Left lung (tissue), 10 donors: ENCODE results near the gene SMO. TPM values are rescaled to one million over a fixed set of nuclear protein-coding genes. Genes with fewer than 3 reads are reported as not detected.
"Not testable (repeated sequence)": the region's sequence is repeated elsewhere in the genome, so short reads cannot be mapped to it uniquely, and the experiment has no call there.

Source experiments
- ATAC-seq: fragments of 200-7000 bp; cut with Tn5 transposase; one replicate; pipeline ENCODE4 v1.9.1; 2020; ENCODE audit warnings: moderate library complexity
- DNase-seq, 4 donors: peaks; one replicate each; pipeline ENCODE4 v3.0.0-alpha.2; 2013 to 2020
- H3K27ac ChIP-seq, 2 donors: fragments of 200-600 bp; sonication (generic) in 1 of 2; one replicate each; pipeline versions ENCODE4 v1.5.0 to v1.8.0; 2020 to 2021
- H3K27me3 ChIP-seq, 2 donors: fragments of 200-600 bp; sonication (generic) in 1 of 2; one replicate each; pipeline versions ENCODE4 v1.5.0 to v1.8.0; 2020 to 2021
- H3K36me3 ChIP-seq, 2 donors: fragments of 200-600 bp; sonication (generic) in 1 of 2; one replicate each; pipeline versions ENCODE4 v1.5.0 to v1.8.0; 2020 to 2021
- H3K4me1 ChIP-seq, 2 donors: fragments of 200-600 bp; one replicate each; pipeline ENCODE4 v1.8.0; 2021
- H3K4me3 ChIP-seq, 2 donors: fragments of 200-600 bp; sonication (generic) in 1 of 2; one replicate each; pipeline versions ENCODE4 v1.5.0 to v1.8.0; 2020 to 2021; ENCODE audit warnings: mild to moderate bottlenecking in 1 of 2
- H3K9me3 ChIP-seq, 2 donors: fragments of 200-600 bp; sonication (generic) in 1 of 2; one replicate each; pipeline versions ENCODE4 v1.5.0 to v1.8.0; 2020 to 2021
- intact Hi-C, 2 donors: fragments of 100-400 bp; cut with DNase I; formaldehyde crosslinking; loops; one replicate each; pipeline versions ENCODE4 v1.11.2 to v1.14.2; 2022
- polyA plus RNA-seq, 6 donors: library from polyadenylated mRNA; unstranded; fragments of 120-200 nt; gene quantifications; one replicate each; pipeline ENCODE4 v1.2.1, GENCODE V29; 2013; ENCODE audit not compliant: insufficient read length in 6 of 6
- total RNA-seq, 2 donors: library from RNA; stranded (reverse); fragmentation: NEBNext Ultra II Directional; extraction: Animal tissue kit (Norgen Biotek cat#: 25700); gene quantifications; one replicate each; pipeline ENCODE4 v1.2.1, GENCODE V29; 2021
- TF ChIP-seq, protein P1 (sequence below), 2 donors: fragments of 200-600 bp; sonication (generic) in 1 of 2; IDR thresholded peaks; one replicate each; pipeline versions ENCODE4 v1.5.0 to v1.8.0; 2021; ENCODE audit warnings: antibody characterized with exemption in 2 of 2
- donor health status: DM: no; HTN: yes; CAD: no.
- donor health status: DM: no; HTN: no; CAD: no.

The SMO gene
- total and polyA plus RNA-seq, 8 donors: 5.1 to 74.2 (median 57.8) TPM

DNA sequence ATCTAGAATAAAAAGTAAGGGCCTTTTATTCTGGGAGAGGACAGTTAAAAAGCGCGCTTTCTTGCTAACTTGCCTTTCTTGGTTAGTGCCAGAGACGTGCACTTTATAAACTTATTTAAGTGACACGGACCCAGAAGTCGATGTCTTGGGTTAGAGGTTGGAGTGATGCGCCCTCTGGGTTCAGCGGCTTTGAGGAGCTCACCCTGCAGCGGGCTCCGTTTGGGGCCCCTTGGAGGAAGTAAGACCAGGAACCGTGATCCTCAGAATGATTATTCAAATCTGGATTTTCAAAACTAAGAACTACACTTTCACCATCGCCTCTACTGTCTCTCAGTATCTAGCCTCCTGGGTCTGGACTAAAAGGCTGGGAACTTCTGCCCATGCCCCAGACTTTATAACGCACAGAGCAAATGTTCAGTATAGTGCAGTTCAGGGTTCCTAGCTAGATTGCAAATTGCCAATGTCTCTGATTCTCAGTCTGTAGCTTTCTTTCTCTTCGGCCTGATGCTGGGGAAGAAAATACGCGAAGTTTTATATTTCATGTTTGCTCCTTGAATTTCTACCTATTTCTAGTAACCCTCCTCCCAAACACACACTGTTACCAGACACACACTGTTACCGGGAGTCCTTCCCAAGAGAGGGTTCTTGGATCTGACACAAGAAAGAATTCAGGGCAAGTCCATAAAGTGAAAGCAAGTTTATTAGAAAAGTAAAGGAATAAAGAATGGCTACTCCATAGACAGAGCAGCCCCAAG is 18.6 kb upstream of the SMO start:
- intact Hi-C loops: no loop called here
- TF ChIP-seq, protein P1, sequence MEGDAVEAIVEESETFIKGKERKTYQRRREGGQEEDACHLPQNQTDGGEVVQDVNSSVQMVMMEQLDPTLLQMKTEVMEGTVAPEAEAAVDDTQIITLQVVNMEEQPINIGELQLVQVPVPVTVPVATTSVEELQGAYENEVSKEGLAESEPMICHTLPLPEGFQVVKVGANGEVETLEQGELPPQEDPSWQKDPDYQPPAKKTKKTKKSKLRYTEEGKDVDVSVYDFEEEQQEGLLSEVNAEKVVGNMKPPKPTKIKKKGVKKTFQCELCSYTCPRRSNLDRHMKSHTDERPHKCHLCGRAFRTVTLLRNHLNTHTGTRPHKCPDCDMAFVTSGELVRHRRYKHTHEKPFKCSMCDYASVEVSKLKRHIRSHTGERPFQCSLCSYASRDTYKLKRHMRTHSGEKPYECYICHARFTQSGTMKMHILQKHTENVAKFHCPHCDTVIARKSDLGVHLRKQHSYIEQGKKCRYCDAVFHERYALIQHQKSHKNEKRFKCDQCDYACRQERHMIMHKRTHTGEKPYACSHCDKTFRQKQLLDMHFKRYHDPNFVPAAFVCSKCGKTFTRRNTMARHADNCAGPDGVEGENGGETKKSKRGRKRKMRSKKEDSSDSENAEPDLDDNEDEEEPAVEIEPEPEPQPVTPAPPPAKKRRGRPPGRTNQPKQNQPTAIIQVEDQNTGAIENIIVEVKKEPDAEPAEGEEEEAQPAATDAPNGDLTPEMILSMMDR (IDR thresholded peaks at IDR 0.05): no peak
- peak overlapping the region; percentile 41 to 45 for H3K4me3 ChIP-seq
- no peaks in the 10 kb centered on the region for H3K9me3 ChIP-seq
- no peak overlapping the region for H3K27ac ChIP-seq
- no peaks in the 10 kb centered on the region for H3K36me3 ChIP-seq
- no peak for DNase-seq
- H3K4me1 ChIP-seq: peaks cover 7 to 16% of the 10 kb centered on the region in 2 donors
- peak; percentile 32 for ATAC-seq
- peaks cover 21 to 90% of the 10 kb centered on the region in 2 donors for H3K27me3 ChIP-seq

GRCh38 chr7:129170441-129171021 is 17.9 kb upstream of the SMO start:
- H3K27ac ChIP-seq: no peak overlapping the region
- DNase-seq (no peak), ATAC-seq (no peak)
- no peaks in the 10 kb centered on the region for H3K9me3 ChIP-seq
- intact Hi-C loops: no loop called here
- TF ChIP-seq, protein P1 (IDR thresholded peaks at IDR 0.05): no peak
- peaks cover 7 to 16% of the 10 kb centered on the region in 2 donors for H3K4me1 ChIP-seq
- H3K36me3 ChIP-seq: no peaks in the 10 kb centered on the region
- no peak overlapping the region for H3K4me3 ChIP-seq
- peaks cover 21 to 90% of the 10 kb centered on the region in 2 donors for H3K27me3 ChIP-seq

GRCh38 chr7:129173861-129174260 is 14.6 kb upstream of the SMO start:
- DNase-seq, H3K27ac ChIP-seq, H3K9me3 ChIP-seq, H3K4me3 ChIP-seq, H3K36me3 ChIP-seq, ATAC-seq, intact Hi-C loops: not testable (repeated sequence)
- Histone ChIP-seq H3K27me3 (peaks cover 8 to 83% of the 10 kb centered on the region in 2 donors), H3K4me1 (peaks cover 7 to 15% of the 10 kb centered on the region in 2 donors)

- DNase-seq: no peak
Measured at GRCh38 chr7:129176916-129177710, 11.3 kb upstream of the SMO start.

DNA sequence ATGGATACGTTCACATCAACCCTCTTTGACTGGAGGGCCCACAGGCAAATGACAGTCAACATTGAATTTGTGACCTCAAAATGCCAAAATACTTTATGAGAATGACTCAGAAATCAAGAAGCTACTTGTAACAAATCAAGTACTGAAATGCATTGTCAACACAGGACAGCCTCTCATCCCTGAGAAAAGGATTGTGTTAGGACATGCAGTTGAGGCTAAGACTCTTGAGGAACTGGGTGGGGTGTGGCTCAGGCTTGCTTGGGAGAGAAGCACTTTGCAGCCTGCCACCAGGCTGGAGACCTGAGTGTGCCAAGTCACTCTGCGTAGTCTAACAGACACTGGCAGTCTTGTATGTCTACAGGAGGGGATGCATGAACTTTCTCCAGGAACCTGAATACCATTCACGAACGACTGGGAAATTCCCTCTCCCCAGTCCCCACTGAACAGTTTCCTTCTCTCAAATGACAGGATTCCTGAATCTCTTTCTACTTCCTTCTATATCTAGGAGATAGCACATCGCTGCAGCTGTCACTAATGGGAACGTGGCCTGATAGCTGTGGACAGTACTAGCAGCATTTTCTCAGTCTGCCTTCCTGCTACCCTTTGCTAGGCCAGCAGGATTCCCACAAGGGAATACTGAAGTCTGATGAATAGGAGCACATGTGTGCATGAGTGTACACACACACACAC is 3.3 kb upstream of the SMO start:
- peak; percentile 19 for ATAC-seq

More at GRCh38 chr7:129176916-129177710, 11.3 kb upstream of the SMO start:
- TF ChIP-seq, protein P1 (IDR thresholded peaks at IDR 0.05): no peak
- Histone ChIP-seq H3K27me3 (peaks cover 0 to 82% of the 10 kb centered on the region in 2 donors), H3K27ac (no peak overlapping the region), H3K36me3 (no peaks in the 10 kb centered on the region), H3K4me1 (no peaks in the 10 kb centered on the region), H3K9me3 (no peaks in the 10 kb centered on the region), H3K4me3 (no peak overlapping the region)
- intact Hi-C loops: no loop called here
- ATAC-seq: no peak

More for the DNA sequence above, 3.3 kb upstream of the SMO start:
- DNase-seq: no peak
- no peaks in the 10 kb centered on the region for H3K9me3 ChIP-seq
- peaks cover 19 to 69% of the 10 kb centered on the region in 2 donors for H3K27me3 ChIP-seq
- no peaks in the 10 kb centered on the region for H3K36me3 ChIP-seq
- peaks cover 0 to 20% of the 10 kb centered on the region in 2 donors for H3K4me1 ChIP-seq
- H3K4me3 ChIP-seq: no peak overlapping the region
- H3K27ac ChIP-seq: no peak overlapping the region
- intact Hi-C loops: no loop called here
- TF ChIP-seq, protein P1 (IDR thresholded peaks at IDR 0.05): no peak
